Stimulated activated CD4-positive, alpha-beta T cell treated with anti-CD3 and anti-CD28 coated beads, Interleukin-15, amount 100 ng/mL, for 24 hours (primary cell): Measurements from ENCODE around the gene FASTKD3.
A peak's percentile ranks its signal among the peaks of the same experiment; 100 is the strongest.
"Not testable (repeated sequence)": the region's sequence is repeated elsewhere in the genome, so short reads cannot be mapped to it uniquely, and the experiment has no call there.

Experiments
- DNase-seq: peaks from one replicate; pipeline ENCODE4 v3.0.0-alpha.2; 2020

Gene FASTKD3, protein sequence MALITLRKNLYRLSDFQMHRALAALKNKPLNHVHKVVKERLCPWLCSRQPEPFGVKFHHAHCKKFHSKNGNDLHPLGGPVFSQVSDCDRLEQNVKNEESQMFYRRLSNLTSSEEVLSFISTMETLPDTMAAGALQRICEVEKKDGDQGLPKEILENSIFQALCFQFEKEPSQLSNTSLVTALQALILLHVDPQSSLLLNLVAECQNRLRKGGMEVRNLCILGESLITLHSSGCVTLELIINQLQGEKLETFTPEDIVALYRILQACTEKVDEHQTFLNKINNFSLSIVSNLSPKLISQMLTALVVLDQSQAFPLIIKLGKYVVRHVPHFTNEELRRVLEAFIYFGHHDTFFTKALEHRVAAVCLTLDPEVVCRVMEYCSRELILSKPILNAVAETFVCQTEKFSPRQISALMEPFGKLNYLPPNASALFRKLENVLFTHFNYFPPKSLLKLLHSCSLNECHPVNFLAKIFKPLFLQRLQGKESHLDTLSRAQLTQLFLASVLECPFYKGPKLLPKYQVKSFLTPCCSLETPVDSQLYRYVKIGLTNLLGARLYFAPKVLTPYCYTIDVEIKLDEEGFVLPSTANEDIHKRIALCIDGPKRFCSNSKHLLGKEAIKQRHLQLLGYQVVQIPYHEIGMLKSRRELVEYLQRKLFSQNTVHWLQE

DNA sequence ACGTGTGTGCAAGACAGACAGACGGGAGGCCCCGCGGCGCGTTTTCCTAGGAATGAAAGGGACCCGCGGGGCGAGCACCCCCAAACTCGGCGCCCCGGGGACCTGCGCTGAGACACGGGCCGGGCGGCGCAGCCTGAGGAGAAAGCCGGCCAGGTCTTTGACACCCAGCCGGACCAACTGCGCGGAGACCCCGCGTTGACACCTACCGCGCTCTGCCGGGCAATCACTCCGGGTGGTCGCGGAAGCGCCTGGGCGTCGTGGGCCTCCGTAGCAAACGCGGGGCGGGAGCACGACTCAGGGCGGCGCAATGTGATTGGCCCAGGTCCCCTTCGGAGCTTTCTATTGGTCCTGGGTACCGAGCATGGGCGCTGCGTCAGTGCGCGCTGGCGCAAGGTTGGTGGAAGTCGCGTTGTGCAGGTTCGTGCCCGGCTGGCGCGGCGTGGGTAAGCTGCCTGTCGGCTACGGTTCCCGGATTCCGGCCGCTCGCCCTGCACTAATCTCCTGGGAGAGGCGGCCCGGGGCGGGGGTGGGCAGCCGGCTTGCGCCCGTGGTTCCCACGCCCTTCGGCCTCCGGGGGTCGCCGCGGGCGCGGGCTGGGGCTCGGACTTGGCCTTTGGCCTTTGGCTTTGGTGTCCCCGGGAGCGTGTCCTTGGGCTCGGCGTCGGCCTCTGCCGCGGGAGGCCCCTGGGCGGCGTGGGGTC is at the start of gene FASTKD3, which contains the start of gene MTRR:
Gene FASTKD3, minus strand, starts transcription at position 259 of the 701 bp plus-strand sequence. CDS start 948 bp downstream, outside the sequence.
Gene MTRR, plus strand, starts transcription at position 376 of the 701 bp plus-strand sequence. CDS start 1,647 bp downstream, outside the sequence.
- peak; percentile 93 for DNase-seq

DNA sequence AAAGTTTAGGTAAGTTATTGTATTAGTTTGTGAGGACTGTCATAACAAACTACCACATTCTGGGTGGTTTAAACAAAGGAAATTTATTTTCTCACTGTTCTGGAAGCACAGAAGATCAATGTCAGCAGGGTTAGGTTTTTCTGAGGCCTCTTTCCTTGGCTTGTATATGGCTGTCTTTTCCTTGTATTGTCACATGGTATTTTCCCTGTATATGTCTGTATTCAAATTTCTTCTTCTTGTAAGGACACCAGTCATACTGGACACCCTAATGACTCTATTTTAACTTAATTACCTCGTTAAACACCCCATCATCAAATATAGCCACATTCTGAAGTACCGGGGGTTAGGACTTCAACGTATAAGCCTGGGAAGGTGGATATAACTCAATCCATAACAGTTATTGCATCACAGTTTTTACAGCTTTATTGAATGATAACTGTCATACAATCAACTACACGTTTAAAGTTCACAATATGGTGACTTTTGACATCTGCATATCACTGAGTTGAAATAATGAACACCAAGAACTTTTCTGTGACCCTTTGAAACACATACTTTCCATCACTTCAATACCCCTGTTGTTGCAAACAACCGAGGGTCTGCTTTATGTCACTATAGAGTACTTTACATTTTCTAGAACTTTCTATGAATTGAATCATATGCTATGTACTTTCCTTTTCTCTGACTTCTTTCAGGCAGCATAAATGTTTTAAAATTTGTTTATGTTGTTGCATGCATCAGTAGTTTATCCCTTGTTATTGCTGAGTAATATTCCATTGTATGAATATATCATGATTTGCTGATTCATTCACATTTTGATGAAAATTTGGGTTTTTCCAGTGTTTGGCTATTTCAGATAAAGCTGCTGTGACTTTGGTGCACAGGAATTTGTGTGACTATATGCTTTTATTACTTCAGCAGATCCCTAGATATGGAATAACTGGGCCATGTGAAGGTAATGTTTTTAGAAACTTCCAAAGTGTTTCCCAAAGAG is 48.6 kb upstream of the FASTKD3 start:
- DNase-seq: no peak

DNA sequence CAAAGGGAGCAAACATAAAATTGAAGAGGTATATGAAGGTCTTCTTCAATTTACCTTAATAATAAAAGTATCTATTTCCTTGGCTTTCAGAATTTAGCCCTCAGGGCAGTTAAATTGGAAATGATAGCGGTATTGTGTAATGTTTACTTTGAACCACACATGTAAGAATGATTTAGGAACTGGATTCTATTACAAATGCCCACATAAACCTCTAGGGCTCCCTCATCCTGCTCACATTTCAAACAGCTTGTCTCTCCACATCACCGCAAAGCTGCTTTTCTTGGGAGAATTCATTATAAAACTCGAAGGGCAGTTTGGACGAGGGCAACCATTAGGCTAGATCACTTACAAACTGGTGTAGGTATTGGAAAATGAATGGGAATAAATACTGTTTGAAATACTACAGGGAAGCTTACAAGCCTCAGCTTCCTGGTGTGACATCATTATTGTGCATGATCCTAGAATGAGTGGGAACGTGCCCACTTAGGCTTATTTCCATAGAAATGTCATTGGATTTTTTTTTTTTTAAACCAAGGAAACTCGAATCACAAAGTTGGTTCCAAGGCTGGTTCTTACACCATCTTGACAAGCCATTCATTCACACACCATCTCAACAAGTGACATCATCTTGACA is 47.5 kb upstream of the FASTKD3 start:
- DNase-seq: no peak

GRCh38 chr5:7911429-7911771 is 42.6 kb upstream of the FASTKD3 start:
- DNase-seq: not testable (repeated sequence)

DNA sequence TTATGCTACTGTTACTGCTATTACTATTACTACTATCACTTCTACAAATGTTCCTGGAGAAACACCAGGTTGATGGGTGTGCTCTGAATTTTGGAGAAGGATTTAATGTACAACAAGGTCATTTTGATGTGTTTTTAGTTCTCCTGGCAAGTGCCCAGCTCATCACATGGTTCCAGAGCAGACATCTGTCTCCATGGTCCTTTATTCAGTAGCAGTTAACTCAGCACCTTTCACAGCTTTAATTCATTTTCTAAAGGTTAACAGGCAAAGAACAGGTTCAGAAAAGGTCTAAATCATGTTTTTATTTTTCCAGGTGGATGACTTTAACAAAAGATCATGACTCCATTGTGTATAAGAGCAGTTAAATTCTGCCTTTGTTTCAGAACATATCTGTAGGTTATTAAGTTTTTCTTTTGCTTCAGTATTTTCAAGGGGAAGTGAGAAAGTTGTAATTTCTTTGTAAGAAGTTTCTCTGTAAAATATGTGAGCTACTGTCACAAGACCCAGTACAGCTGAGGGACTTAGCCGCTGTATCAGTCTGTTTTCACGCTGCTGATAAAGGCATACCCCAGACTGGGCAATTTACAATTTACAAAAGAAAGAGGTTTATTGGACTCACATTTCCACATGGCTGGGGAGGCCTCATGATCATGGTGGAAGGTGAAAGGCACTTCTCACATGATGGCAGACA is 42.1 kb upstream of the FASTKD3 start:
- no peak for DNase-seq

GRCh38 chr5:7908317-7908716 is 39.5 kb upstream of the FASTKD3 start:
- DNase-seq: no peak

GRCh38 chr5:7907612-7908011 is 38.8 kb upstream of the FASTKD3 start:
- no peak for DNase-seq

GRCh38 chr5:7904170-7904569 is 35.3 kb upstream of the FASTKD3 start:
- DNase-seq: no peak

DNA sequence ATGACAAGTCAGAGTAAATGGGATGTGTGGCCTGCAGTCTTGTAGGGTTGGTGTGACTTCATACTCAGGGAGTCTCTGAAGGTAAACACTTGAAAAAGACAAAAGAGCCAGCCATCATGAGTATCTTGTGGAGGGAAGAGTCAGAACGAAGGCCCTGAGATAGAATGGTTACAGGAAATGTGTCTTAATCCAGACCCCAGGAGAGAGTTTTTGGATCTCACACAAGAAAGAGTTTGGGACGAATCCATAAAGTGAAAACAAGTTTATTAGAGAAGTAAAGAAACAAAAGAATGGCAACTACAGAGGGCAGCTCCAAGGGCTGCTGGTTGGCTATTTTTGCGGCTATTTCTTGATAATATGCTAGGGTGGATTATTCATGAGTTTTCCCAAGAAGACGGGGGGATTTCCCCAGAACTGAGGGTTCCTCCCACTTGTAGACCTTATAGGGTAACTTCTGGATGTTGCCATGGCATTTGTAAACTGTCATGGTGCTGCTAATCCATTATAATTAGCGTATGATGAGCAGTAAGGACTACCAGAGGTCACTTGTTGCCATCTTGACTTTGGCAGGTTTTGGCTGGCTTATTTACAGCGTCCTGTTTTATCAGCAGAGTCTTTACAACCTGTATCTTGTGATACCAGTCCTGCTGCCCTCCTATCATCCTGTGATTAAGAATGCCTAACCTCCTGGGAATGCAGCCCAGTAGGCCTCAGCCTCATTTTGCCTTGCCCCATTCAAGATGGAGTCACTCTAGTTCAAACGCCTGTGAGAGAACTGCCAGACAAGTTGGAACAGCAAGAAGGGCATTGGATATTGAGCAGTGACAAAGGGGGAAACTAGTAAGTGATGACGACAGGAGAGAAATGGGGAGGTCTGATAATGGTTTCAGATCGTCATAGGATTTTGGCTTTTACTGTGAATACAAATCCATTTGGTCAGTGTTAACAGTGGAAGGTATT is 34.1 kb upstream of the FASTKD3 start:
- no peak for DNase-seq

DNA sequence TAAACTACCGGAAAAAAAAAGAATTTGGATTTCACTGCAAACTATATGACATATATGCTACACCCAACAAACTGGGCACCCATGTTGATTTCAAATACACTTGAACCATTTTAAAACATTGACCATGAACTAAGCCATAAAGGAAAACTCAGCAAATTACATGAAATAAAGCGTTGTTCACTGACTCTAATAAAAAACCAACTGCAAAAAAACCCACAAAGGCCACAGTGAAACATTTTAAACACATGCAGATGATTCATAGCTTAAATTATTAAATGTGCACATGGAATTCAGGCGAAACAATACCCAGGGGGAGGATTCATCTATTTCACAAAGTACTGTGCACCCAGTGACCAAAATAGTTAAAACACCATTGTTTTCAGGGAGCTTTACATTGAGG is 33.4 kb upstream of the FASTKD3 start:
- DNase-seq: no peak

DNA sequence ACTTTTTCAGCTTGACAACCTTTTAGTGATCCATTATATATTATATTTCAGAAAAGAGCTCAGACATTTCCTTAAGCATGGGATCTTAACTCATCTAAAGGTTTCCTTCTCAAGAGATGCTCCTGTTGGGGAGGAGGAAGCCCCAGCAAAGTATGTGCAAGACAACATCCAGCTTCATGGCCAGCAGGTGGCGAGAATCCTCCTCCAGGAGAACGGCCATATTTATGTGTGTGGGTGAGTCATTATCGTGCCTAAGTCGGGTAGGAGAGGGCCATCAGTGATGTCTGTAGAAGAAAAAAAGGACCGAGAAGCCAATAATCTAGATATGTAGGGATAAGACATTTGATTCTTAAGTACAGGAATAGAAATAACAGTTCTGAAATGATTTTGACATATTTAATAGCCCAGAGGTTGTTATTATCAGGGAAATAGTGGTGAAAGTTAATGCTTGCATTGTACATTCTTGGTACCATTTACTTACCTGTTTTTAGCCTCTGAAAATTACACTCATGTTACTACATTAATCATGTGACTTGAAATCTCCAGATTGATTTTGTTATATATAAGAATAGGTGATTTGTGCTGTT is 28.3 kb upstream of the FASTKD3 start:
- peak; percentile 26 for DNase-seq

DNA sequence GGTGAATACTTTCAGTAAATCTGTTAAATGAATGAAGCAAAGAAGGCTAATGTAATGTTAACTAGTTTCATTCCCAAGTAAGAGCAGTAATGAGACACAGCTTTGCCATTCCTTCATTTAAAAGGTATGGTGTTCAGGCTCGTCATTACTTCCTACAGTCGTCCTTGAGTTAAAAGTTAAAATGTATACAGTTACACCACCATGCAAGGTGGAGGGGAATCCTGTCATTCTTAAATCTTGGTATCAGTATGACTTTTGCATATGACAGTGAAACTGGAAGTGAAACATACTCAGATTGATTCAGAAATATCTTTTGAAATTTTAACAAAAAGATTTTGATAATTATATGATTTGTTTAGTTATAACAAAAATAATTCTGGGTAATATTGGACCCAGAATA is 26.0 kb upstream of the FASTKD3 start:
- no peak for DNase-seq

GRCh38 chr5:7894439-7894838 is 25.6 kb upstream of the FASTKD3 start:
- no peak for DNase-seq

DNA sequence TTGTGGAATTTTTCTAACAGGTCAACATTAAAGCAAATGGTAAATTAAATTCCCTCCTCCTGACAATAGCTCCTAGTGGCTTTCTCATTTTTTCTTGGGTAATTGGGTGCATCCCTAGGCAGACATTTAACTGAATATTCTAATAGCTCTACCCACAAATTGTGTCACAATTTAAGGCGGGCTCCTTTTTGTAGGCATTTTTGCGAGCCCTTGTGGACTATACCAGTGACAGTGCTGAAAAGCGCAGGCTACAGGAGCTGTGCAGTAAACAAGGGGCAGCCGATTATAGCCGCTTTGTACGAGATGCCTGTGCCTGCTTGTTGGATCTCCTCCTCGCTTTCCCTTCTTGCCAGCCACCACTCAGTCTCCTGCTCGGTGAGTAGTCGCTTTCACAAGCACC is 20.1 kb upstream of the FASTKD3 start:
- DNase-seq: no peak

DNA sequence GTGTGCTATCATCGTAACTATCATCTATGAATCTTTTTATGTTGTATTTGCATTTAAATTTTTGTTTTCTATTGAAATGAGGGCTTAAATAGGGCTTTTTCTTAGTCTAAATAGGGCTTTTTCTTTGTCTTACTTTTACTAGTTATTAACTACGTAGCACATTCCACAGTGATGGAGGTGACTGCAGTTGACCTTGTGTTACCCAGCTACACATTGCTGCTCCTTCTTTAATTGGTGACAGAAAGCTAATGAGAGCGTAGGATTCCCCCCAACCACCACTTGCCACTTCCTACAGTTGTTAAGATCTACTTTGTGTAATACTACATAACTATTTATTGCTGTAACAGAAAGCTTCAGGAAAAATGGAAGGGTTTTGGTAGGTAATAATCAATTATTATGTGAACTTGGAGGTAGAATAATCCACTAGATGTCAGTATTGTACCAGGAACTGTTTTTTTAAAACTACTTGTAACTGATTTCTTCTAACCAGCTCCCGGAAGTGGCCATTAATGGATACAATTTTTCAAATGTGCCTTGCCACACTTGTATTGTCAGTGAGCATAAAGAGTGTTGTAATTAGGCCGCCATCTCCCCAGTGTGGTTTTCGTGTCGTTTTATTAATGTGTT is 18.1 kb upstream of the FASTKD3 start:
- no peak for DNase-seq

- DNase-seq: no peak
Measured at GRCh38 chr5:7884491-7885267, 15.8 kb upstream of the FASTKD3 start.

- DNase-seq: no peak
Measured at GRCh38 chr5:7882926-7883325, 14.1 kb upstream of the FASTKD3 start.

DNA sequence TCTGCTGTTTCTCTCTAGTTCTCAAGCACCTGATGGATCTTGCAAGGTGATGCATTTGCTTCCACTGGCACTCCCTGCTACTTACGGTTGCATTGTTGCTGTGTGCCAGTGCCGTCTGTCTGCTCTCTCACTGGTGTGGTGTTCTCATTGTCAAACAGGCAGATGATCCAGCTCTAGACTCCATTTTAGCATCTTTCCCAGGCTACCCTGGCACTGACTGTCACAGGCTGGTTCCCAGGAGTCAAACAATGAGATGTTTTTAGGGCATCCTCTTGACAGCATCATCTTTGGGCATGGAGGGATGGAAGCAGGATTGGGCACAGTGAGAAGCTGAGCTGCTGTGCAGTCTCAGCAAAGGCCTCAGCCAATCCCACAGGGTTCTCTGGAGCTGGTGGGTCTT is 13.0 kb upstream of the FASTKD3 start:
- DNase-seq: no peak
